OCI-LY3 (cell line): Measurements from ENCODE around the gene KIF1B.

Experiments
- H2AFZ ChIP-seq: fragments of 200-600, 300-600 bp; shearing (Covaris generic); 2 replicates; pipeline ENCODE4 v1.6.0; 2014; ENCODE audit warnings: antibody characterized with exemption, low read depth, low read length
- H3K27ac ChIP-seq: fragments of 200-600, 300-600 bp; sonication (generic); 2 replicates; pipeline ENCODE4 v1.5.1; 2014; ENCODE audit warnings: mild to moderate bottlenecking, low read length, moderate library complexity, mixed read lengths
- H3K27me3 ChIP-seq: fragments of 200-600, 300-600 bp; sonication (generic); 2 replicates; pipeline ENCODE4 v1.6.1; 2014; ENCODE audit warnings: low read depth, low read length, mixed read lengths
- H3K36me3 ChIP-seq: fragments of 200-600, 300-600 bp; sonication (generic); replicated peaks from 2 replicates; pipeline ENCODE3; 2014; ENCODE audit warnings: low read depth, low read length, mixed read lengths
- H3K4me1 ChIP-seq: fragments of 300-600, 200-600 bp; sonication (generic); 2 replicates; pipeline ENCODE4 v1.6.1; 2014; ENCODE audit warnings: low read length, mixed read lengths
- H3K4me2 ChIP-seq: fragments of 200-600, 300-600 bp; sonication (generic); 2 replicates; pipeline ENCODE4 v1.6.1; 2014; ENCODE audit warnings: low read length, mixed read lengths
- H3K4me3 ChIP-seq: fragments of 300-600, 200-600 bp; sonication (generic); 2 replicates; pipeline ENCODE4 v1.5.1; 2014; ENCODE audit warnings: antibody characterized with exemption, mild to moderate bottlenecking, low read length, moderate library complexity
- H3K79me2 ChIP-seq: fragments of 300-600, 200-600 bp; shearing (Covaris generic); 2 replicates; pipeline ENCODE4 v1.6.1; 2014; ENCODE audit warnings: mild to moderate bottlenecking, low read length, mixed read lengths
- H3K9ac ChIP-seq: fragments of 300-600, 200-600 bp; shearing (Covaris generic); 2 replicates; pipeline ENCODE4 v1.6.0; 2014; ENCODE audit warnings: mild to moderate bottlenecking, low read length, moderate library complexity
- H3K9me3 ChIP-seq: fragments of 200-600, 300-600 bp; shearing (Covaris generic); 2 replicates; pipeline ENCODE4 v1.6.1; 2014; ENCODE audit warnings: low read length, mixed read lengths; ENCODE audit not compliant: insufficient read depth
- H4K20me1 ChIP-seq: fragments of 200-600, 300-600 bp; sonication (generic); 2 replicates; pipeline ENCODE4 v1.6.1; 2016; ENCODE audit warnings: low read length, mixed read lengths; ENCODE audit not compliant: insufficient read depth
- EZH2phosphoT487 ChIP-seq: fragments of 200-600 bp; shearing (Covaris generic); IDR thresholded peaks from 2 replicates; pipeline ENCODE4 v1.6.1; 2018; ENCODE audit warnings: antibody characterized with exemption, mixed run types, low read depth
- TF ChIP-seq, protein P1 (sequence below): fragments of 200-600, 300-600 bp; sonication (generic); IDR thresholded peaks from 2 replicates; pipeline ENCODE4 v1.5.1; 2014; ENCODE audit warnings: antibody characterized with exemption, low read length, low read depth

The KIF1B gene

DNA sequence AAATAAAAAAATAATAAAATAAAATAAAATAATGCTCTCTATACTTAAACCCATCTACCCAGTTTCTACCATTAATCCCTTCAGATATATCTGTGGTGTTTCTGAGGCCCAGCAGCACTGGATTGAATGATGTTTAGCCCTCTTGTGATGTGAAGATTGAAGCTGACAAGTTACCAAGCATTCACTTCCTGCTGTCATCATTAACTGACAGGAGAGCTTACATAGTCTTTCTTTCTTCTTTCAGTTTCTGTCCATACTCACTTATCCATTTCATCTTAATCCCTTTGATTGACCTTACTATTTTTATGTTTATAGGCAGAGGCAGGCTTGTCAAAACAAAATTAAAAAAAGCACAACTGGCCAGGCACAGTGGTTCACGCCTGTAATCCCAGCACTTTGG, 149.7 kb downstream of the KIF1B start:
- no peak for TF ChIP-seq EZH2phosphoT487
- TF ChIP-seq, protein P1, sequence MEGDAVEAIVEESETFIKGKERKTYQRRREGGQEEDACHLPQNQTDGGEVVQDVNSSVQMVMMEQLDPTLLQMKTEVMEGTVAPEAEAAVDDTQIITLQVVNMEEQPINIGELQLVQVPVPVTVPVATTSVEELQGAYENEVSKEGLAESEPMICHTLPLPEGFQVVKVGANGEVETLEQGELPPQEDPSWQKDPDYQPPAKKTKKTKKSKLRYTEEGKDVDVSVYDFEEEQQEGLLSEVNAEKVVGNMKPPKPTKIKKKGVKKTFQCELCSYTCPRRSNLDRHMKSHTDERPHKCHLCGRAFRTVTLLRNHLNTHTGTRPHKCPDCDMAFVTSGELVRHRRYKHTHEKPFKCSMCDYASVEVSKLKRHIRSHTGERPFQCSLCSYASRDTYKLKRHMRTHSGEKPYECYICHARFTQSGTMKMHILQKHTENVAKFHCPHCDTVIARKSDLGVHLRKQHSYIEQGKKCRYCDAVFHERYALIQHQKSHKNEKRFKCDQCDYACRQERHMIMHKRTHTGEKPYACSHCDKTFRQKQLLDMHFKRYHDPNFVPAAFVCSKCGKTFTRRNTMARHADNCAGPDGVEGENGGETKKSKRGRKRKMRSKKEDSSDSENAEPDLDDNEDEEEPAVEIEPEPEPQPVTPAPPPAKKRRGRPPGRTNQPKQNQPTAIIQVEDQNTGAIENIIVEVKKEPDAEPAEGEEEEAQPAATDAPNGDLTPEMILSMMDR: no peak
- no peak overlapping the region for H3K4me2 ChIP-seq
- no peak overlapping the region for H2AFZ ChIP-seq
- no peak overlapping the region for H3K27ac ChIP-seq
- no peaks in the 10 kb centered on the region for H4K20me1 ChIP-seq
- no peak overlapping the region for H3K4me3 ChIP-seq
- H3K9ac ChIP-seq: no peak overlapping the region
- no peaks in the 10 kb centered on the region for H3K9me3 ChIP-seq
- H3K27me3 ChIP-seq: no peaks in the 10 kb centered on the region
- no peaks in the 10 kb centered on the region for H3K79me2 ChIP-seq
- H3K36me3 ChIP-seq: no peaks in the 10 kb centered on the region
- no peaks in the 10 kb centered on the region for H3K4me1 ChIP-seq

DNA sequence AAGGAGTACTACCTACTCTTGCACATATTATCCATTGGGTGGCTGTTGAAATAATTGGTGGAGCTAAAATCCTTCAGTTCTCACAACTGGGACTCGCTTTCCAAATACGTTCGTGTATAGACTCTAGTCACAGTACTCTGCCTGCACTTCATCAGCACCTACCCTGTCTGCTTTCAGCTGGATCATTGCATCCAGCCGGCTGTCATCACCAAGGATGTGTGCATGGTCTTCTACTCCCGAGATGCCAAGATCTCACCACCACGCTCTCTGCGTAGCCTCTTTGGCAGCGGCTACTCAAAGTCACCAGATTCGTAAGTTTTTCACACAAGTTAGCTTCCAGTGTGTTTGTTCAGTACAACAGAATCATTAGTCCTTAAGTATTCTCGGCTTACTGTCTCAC, 151.1 kb downstream of the KIF1B start:
- Histone ChIP-seq H3K36me3 (no peaks in the 10 kb centered on the region), H2AFZ (no peak overlapping the region), H3K4me1 (no peaks in the 10 kb centered on the region), H3K9ac (no peak overlapping the region), H3K4me3 (no peak overlapping the region), H3K27ac (no peak overlapping the region), H3K27me3 (no peaks in the 10 kb centered on the region), H3K4me2 (no peak overlapping the region), H3K79me2 (no peaks in the 10 kb centered on the region), H4K20me1 (no peaks in the 10 kb centered on the region), H3K9me3 (no peaks in the 10 kb centered on the region)
- TF ChIP-seq, protein P1: no peak
- no peak for TF ChIP-seq EZH2phosphoT487

DNA sequence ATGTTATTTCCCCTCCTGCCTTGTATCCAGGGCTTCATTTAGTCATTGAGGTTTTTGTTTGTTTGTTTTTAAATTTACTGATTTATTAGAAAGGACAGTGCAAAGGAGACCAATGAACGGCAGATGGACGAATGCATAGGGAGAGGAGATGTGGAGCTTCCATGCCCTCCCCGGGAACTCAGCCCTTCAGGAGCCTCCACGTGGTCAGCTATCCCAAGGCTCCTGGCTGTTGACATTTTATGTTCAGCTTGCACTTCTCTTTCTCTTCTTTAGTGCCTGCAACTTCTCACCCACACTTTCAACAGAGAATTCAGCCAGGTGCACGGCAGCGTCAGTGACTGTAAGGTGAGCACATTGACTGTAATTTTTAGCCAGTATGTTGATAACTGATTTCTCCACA, 157.8 kb downstream of the KIF1B start:
- Histone ChIP-seq H4K20me1 (no peaks in the 10 kb centered on the region), H3K4me3 (no peak overlapping the region), H3K9ac (no peak overlapping the region), H3K79me2 (no peaks in the 10 kb centered on the region), H3K36me3 (no peaks in the 10 kb centered on the region), H3K27me3 (no peaks in the 10 kb centered on the region), H3K27ac (no peak overlapping the region), H3K4me2 (no peak overlapping the region), H3K4me1 (no peaks in the 10 kb centered on the region), H2AFZ (no peak overlapping the region), H3K9me3 (no peaks in the 10 kb centered on the region)
- TF ChIP-seq, protein P1: no peak
- no peak for TF ChIP-seq EZH2phosphoT487

DNA sequence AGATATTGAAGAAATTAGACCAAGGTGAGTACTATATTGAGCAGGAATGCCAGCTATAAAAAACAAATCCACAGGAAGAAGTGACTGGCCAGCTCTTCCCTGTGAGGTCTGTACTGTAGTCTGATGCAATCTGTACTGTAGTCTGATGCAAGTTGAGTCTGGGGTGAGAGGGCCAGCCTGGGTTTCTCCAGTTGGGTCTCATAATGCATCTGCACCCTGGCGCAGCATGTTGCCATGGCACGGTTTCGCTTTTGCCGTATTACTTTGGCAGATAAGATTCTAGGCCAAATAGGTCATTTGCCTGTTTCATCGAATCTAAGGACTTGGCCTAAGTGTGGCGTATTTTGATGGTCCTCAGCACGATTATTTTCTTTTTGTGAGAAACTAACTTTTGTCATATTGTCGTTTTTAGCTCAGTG, 164.1 kb downstream of the KIF1B start:
- Histone ChIP-seq H3K27me3 (no peaks in the 10 kb centered on the region), H3K36me3 (no peaks in the 10 kb centered on the region), H3K79me2 (no peaks in the 10 kb centered on the region), H4K20me1 (no peaks in the 10 kb centered on the region), H3K4me2 (no peak overlapping the region), H3K9me3 (no peaks in the 10 kb centered on the region), H3K4me1 (peaks cover 18% of the 10 kb centered on the region), H3K9ac (no peak overlapping the region), H3K4me3 (no peak overlapping the region), H3K27ac (no peak overlapping the region), H2AFZ (no peak overlapping the region)
- no peak for TF ChIP-seq EZH2phosphoT487
- TF ChIP-seq, protein P1: no peak
